Tongue (tissue), 2 donors: ENCODE data around the gene GDF10. TPM values are rescaled to one million over a fixed set of nuclear protein-coding genes. Genes with fewer than 3 reads are reported as not detected.

ENCODE experiments used
- DNase-seq: peaks from one replicate; pipeline ENCODE4 v3.0.0-alpha.2; 2015
- total RNA-seq: library from RNA; depleted of rRNA; stranded (reverse); fragments of >200 nt; gene quantifications from one replicate; pipeline ENCODE4 v1.2.3, GENCODE V29; 2014

Gene GDF10
- total RNA-seq, 1 donor from 2014 or later: 32.6 TPM

DNA sequence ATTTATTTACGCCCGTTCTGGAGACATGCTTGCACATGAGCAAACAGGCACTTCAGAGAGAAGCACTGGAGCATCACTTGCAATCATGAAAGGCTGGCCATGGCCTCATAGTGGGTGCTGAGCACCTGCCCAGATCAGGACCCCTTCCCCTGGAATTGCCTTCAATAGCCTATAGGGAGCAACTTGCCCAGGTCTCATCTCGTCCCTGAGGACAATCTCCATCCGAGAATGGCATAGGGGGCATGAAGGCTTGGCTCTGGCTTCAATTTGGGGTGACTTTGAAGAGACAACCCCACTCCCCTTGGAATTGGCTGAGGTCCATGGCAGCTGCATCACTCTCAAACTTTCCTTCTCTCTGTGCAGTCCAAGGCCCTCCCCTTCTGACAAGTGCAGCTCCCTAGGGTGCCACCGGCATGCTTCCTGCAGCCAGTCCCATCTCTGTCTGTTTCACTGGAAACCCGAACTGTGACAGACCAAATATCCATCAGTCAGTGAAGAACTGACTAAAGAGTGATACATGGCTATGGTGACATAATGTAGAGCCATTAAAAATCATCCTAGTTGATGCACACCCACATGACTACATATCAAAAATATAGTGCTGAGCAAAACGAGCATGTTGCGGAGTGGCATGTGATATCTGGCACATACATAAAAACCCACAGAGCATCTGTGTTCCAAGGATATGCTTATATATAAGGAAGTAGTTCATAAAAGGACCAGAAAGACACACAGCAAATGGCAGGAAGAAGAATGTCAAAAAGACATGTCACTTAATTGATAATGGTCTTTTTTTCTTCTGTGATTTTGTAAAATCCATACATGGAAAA, 34.7 kb downstream of the GDF10 start:
- DNase-seq: no peak

GRCh38 chr10:47335906-47336305, 35.9 kb downstream of the GDF10 start:
- DNase-seq: no peak

DNA sequence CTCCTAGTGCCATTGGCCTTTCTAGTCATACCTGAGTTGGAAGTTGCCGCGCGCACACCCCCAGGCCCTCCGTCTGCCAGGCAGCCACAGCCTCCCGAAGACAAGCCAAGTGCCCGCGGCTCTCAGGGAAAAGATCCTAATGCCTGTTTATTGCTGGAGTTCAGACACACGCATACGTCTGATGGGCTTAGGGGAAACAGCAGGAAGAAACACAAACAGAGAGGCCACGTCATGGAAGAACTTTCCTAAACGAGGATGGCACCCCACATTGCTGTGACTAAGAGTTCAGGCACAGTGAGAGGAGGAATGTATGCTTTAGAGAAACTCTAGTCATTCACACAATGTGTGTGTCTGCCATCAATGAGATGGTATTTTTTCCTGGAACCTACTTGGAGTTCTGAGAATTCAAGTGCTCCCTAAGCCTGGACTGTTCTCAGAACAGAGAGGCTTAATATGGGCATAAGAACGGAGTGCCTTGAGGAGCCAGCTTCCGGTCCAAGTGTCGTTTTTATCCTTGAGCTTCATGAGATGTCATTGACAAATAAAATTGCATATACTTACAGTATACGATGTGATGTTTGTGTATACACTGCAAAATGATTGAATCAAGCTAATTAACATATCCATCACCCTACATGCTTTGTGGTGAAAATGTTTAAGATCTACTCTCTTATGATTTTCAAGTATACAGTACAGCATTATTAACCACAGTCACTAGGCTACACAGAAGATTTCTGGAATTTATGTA, 36.6 kb downstream of the GDF10 start:
- no peak for DNase-seq

GRCh38 chr10:47337310-47337709, 37.3 kb downstream of the GDF10 start:
- no peak for DNase-seq

- no peak for DNase-seq
Observed at GRCh38 chr10:47339186-47339735, 39.3 kb downstream of the GDF10 start.

DNA sequence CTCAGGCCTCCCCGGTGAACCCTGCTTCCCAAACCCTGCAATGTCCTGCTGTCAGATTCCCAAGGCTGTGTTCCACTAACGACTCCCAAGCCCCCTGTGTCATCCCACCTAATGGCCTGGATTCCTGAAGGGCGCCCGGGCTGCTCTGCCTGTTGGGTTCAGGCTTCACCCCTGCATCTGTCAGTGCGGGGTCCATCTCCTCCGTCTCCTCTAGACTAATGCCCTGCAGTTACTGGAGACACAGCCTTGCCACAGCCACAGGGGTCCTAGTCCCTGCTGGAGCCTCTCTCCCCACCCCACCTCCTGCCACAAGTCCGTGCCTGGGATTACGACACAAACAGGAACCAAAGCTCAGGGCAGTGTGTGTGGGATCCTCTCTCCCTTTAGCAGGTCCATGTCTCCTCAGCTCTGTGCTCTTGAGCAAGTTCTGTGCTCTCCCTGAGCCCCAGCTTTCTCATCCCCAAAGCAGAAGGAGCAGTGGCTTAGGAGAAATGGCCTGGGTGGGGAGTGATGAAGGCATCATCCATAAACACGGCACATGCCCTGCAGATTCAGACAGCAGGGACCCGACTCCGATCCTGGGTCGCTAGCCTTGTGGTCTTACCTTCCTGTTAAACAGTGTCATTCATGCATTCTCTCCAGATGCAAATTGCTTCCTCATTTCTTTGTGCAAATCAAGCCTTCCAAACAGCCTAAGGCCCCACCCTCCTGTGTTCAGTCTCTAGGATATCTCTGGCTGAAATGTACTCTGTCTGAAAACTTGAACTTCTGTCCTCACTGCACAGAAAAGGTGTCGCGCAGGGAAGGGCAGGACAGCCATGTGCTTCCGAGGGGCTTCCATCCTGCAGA, 40.0 kb downstream of the GDF10 start:
- DNase-seq: peak; percentile 8

DNA sequence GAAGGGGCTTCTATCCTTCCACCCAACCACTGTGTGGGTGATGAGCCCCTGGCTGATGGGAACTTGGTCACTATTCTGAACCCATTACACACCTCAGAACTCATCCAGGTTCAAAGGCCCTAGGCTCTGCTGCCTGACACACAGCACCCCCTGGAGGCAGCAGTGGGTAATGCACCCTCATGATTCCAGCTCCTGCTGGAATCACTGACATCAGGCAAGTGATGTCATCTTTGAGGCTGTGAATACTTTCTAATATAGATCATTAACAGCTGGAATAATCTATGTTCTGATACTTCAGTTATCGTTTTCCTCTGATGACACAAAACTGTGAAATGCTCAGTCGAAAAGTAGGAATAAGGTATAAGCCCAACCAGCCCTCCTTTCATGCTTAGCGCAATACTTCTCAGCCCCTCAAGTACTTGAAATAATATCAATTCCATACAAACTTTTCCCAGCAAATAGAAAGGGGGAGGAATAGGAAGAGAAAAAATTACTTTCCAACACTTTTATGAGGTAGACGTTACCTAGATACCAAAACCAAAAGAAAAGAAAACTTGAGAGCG, 40.7 kb downstream of the GDF10 start:
- DNase-seq: peak; percentile 76

DNA sequence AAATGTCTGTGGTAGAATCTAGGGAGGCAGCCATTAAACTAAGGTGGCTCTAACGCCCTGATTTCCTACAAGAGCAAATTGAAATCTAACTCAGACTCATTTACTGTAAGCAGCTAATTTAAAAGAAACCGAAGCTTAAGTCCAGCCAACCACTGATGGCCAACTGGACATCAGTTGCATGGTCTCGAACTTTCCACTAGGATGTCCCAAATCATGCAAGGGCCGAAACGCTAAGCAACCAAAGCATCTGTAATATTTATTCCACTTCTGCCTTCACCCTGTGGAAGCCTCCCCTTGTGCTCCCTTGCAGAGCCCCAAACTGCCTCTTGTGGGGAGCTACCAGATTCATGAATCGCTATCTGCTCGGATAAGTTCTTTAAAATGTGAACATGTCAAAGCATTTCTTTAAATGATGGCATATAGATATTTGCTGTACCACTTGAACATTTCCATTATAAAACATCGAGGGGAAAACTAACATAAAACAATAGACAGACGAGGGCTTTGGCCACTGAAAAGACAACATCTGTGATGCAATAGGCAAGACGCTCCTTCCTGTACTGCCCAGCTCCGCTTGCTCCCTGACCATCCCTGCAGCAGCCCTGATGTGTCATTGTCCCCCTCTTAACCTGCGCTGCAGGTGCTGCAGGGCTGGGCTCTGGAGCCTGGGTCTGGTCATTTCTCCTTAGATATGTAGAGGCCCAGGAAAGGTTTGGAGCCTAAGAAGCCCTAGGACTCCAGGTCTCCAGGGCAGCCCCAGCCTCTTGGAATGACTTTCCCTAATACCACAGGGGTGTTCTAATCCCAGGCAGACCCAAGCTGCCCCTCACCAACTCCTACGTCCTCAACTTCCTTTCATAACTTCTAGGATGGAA, 45.2 kb downstream of the GDF10 start:
- no peak for DNase-seq

GRCh38 chr10:47346581-47347302, 46.7 kb downstream of the GDF10 start:
- peak; percentile 35 for DNase-seq

DNA sequence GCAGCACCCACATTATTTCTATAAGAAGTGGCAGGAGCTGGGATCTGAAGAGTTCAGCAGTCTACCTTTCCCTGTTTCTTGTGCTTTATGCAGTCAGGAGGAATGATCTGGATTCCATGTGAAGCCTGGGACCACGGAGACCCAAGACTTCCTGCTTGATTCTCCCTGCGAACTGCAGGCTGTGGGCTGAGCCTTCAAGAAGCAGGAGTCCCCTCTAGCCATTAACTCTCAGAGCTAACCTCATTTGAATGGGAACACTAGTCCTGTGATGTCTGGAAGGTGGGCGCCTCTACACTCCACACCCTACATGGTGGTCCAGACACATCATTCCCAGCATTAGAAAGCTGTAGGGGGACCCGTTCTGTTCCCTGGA, 47.3 kb downstream of the GDF10 start:
- DNase-seq: no peak

DNA sequence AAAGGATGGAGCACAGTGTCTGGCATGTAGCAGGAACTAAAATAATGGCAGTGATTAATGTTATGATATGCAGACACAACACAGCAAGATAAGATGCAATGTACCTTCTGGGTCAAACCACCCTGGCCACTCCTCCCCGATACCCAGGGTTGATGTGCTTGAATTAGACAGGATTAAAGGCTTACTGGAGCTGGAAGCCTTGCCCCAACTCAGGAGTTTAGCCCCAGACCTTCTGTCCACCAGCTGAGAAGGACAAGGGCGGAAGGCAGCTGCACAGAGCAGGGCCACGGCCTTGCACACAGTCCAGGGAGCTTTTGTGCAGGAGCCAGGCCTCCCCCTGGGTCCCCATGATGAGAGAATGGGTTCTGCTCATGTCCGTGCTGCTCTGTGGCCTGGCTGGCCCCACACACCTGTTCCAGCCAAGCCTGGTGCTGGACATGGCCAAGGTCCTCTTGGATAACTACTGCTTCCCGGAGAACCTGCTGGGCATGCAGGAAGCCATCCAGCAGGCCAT, 48.2 kb downstream of the GDF10 start, which contains the start of gene RBP3:
Gene RBP3 (plus strand): TSS at position 226 of the 514 bp plus-strand sequence. CDS start 122 bp downstream, at position 348.
- DNase-seq: no peak

DNA sequence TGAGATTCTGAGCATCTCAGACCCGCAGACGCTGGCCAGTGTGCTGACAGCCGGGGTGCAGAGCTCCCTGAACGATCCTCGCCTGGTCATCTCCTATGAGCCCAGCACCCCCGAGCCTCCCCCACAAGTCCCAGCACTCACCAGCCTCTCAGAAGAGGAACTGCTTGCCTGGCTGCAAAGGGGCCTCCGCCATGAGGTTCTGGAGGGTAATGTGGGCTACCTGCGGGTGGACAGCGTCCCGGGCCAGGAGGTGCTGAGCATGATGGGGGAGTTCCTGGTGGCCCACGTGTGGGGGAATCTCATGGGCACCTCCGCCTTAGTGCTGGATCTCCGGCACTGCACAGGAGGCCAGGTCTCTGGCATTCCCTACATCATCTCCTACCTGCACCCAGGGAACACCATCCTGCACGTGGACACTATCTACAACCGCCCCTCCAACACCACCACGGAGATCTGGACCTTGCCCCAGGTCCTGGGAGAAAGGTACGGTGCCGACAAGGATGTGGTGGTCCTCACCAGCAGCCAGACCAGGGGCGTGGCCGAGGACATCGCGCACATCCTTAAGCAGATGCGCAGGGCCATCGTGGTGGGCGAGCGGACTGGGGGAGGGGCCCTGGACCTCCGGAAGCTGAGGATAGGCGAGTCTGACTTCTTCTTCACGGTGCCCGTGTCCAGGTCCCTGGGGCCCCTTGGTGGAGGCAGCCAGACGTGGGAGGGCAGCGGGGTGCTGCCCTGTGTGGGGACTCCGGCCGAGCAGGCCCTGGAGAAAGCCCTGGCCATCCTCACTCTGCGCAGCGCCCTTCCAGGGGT, 48.9 kb downstream of the GDF10 start:
- no peak for DNase-seq

DNA sequence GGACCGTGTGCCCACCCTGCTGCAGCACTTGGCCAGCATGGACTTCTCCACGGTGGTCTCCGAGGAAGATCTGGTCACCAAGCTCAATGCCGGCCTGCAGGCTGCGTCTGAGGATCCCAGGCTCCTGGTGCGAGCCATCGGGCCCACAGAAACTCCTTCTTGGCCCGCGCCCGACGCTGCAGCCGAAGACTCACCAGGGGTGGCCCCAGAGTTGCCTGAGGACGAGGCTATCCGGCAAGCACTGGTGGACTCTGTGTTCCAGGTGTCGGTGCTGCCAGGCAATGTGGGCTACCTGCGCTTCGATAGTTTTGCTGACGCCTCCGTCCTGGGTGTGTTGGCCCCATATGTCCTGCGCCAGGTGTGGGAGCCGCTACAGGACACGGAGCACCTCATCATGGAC, 49.5 kb downstream of the GDF10 start:
- DNase-seq: no peak

- DNase-seq: no peak
Observed at GRCh38 chr10:47349941-47350371, 50.0 kb downstream of the GDF10 start.

- no peak for DNase-seq
Observed at GRCh38 chr10:47350671-47351640, 51.0 kb downstream of the GDF10 start.

GRCh38 chr10:47351899-47352815, 52.2 kb downstream of the GDF10 start:
- DNase-seq: no peak

GRCh38 chr10:47353351-47353750, 53.4 kb downstream of the GDF10 start:
- DNase-seq: no peak
